GM18519 (cell line): ENCODE measurements around the gene FAT1.
"Not testable (repeated sequence)": the region's sequence is repeated elsewhere in the genome, so short reads cannot be mapped to it uniquely, and the experiment has no call there.

Experiments used
- ATAC-seq: cut with Tn5 transposase; IDR thresholded peaks from one replicate; pipeline ENCODE4 v1.9.1; 2021; ENCODE audit warnings: mild to moderate bottlenecking, moderate library complexity; ENCODE audit not compliant: unreplicated experiment, low FRiP score

The FAT1 gene

GRCh38 chr4:186669159-186669731 is 54.4 kb downstream of the FAT1 start:
- no peak for ATAC-seq

- no peak for ATAC-seq
Measured at GRCh38 chr4:186666750-186667149, 56.9 kb downstream of the FAT1 start.

GRCh38 chr4:186666252-186666651 is 57.4 kb downstream of the FAT1 start:
- no peak for ATAC-seq

- no peak for ATAC-seq
Measured at GRCh38 chr4:186660403-186660802, 63.3 kb downstream of the FAT1 start.

- ATAC-seq = no peak
Measured at GRCh38 chr4:186659935-186660334, 63.7 kb downstream of the FAT1 start.

- ATAC-seq = not testable (repeated sequence)
Measured at GRCh38 chr4:186659456-186659855, 64.2 kb downstream of the FAT1 start.

- ATAC-seq = no peak
Measured at GRCh38 chr4:186658657-186659056, 65.0 kb downstream of the FAT1 start.

- ATAC-seq = no peak
Measured at GRCh38 chr4:186657764-186658163, 65.9 kb downstream of the FAT1 start.

GRCh38 chr4:186653969-186654368 is 69.7 kb downstream of the FAT1 start:
- ATAC-seq = no peak

GRCh38 chr4:186651624-186652023 is 72.0 kb downstream of the FAT1 start:
- no peak for ATAC-seq

GRCh38 chr4:186651181-186651603 is 72.5 kb downstream of the FAT1 start:
- ATAC-seq = no peak

- ATAC-seq = no peak
Measured at GRCh38 chr4:186650401-186651180, 73.1 kb downstream of the FAT1 start.

- ATAC-seq = no peak
Measured at GRCh38 chr4:186647821-186648220, 75.8 kb downstream of the FAT1 start.

- ATAC-seq = no peak
Measured at GRCh38 chr4:186644737-186645261, 78.9 kb downstream of the FAT1 start.

- ATAC-seq = no peak
Measured at GRCh38 chr4:186644311-186644638, 79.4 kb downstream of the FAT1 start.

- ATAC-seq = no peak
Measured at GRCh38 chr4:186643501-186644310, 80.0 kb downstream of the FAT1 start.

- ATAC-seq = no peak
Measured at GRCh38 chr4:186642998-186643397, 80.7 kb downstream of the FAT1 start.

- ATAC-seq = no peak
Measured at GRCh38 chr4:186642530-186642929, 81.1 kb downstream of the FAT1 start.

- ATAC-seq = no peak
Measured at GRCh38 chr4:186634591-186635128, 89.0 kb downstream of the FAT1 start.

GRCh38 chr4:186633844-186634243 is 89.8 kb downstream of the FAT1 start:
- ATAC-seq = no peak

GRCh38 chr4:186630128-186630527 is 93.5 kb downstream of the FAT1 start:
- ATAC-seq = no peak
